Osteocyte (in vitro differentiated cells): ENCODE data around the gene RAP1GAP2. TPM values are rescaled to one million over a fixed set of nuclear protein-coding genes. Genes with fewer than 3 reads are reported as not detected.

ENCODE experiments used
- DNase-seq: peaks from one replicate; pipeline ENCODE4 v3.0.0; 2021; ENCODE audit warnings: mixed read lengths; ENCODE audit not compliant: unreplicated experiment; ENCODE audit errors: extremely low spot score
- H3K27ac Mint-ChIP-seq: one replicate; pipeline ENCODE4 v1.8.0; 2021; ENCODE audit warnings: mild to moderate bottlenecking, mixed read lengths; ENCODE audit not compliant: unreplicated experiment
- H3K27me3 Mint-ChIP-seq: one replicate; pipeline ENCODE4 v1.8.0; 2021; ENCODE audit warnings: mixed read lengths; ENCODE audit not compliant: unreplicated experiment
- H3K36me3 Mint-ChIP-seq: one replicate; pipeline ENCODE4 v1.8.0; 2021; ENCODE audit warnings: mixed read lengths; ENCODE audit not compliant: unreplicated experiment
- H3K4me1 Mint-ChIP-seq: one replicate; pipeline ENCODE4 v1.8.0; 2021; ENCODE audit warnings: mixed read lengths; ENCODE audit not compliant: unreplicated experiment
- H3K4me3 Mint-ChIP-seq: one replicate; pipeline ENCODE4 v1.8.0; 2021; ENCODE audit warnings: mild to moderate bottlenecking, moderate library complexity, mixed read lengths; ENCODE audit not compliant: unreplicated experiment
- H3K9me3 Mint-ChIP-seq: one replicate; pipeline ENCODE4 v1.8.0; 2021; ENCODE audit warnings: mixed read lengths; ENCODE audit not compliant: unreplicated experiment
- CTCF ChIP-seq: fragments of 200-600 bp; sonication (generic); IDR thresholded peaks from 2 replicates; pipeline ENCODE4 v1.5.0; 2021; ENCODE audit warnings: antibody characterized with exemption, mild to moderate bottlenecking, moderate library complexity
- total RNA-seq: library from RNA; stranded (reverse); gene quantifications from 2 replicates; pipeline ENCODE4 v1.2.1, GENCODE V29; 2021

The RAP1GAP2 gene
- total RNA-seq, 1 donor from 2014 or later: 6.3 TPM

DNA sequence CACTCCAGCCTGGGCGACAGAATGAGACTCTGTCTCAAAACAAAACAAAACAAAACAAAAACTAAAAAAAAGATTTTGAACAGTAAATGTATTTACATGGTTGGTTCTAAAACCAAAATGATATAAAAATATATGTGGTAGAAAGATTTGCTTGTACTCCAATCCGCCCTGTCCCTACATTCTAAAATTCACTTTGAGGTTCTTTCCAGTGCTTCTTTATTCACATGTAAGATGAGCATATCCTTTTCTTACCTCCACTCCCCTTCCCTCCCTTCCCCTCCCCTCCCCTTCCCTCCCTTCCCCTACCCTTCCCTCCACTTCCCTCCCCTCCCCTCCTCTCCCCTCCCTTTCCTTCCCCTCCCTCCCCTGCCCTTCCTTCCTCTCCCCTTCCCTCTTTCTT lies 34.4 kb downstream of the RAP1GAP2 start:
- H3K9me3 Mint-ChIP-seq: no peaks in the 10 kb centered on the region
- H3K27ac Mint-ChIP-seq: no peak overlapping the region
- H3K36me3 Mint-ChIP-seq: no peaks in the 10 kb centered on the region
- DNase-seq: no peak
- H3K4me3 Mint-ChIP-seq: no peak overlapping the region
- peaks cover 3% of the 10 kb centered on the region for H3K27me3 Mint-ChIP-seq
- no peaks in the 10 kb centered on the region for H3K4me1 Mint-ChIP-seq
- no peak for TF ChIP-seq CTCF

GRCh38 chr17:2835780-2836179 lies 39.5 kb downstream of the RAP1GAP2 start:
- no peaks in the 10 kb centered on the region for H3K9me3 Mint-ChIP-seq
- H3K4me1 Mint-ChIP-seq: no peaks in the 10 kb centered on the region
- H3K27me3 Mint-ChIP-seq: peaks cover 4% of the 10 kb centered on the region
- no peak for DNase-seq
- no peak for TF ChIP-seq CTCF
- H3K36me3 Mint-ChIP-seq: no peaks in the 10 kb centered on the region
- no peak overlapping the region for H3K4me3 Mint-ChIP-seq
- no peak overlapping the region for H3K27ac Mint-ChIP-seq

GRCh38 chr17:2837147-2837561 lies 40.9 kb downstream of the RAP1GAP2 start:
- H3K36me3 Mint-ChIP-seq: no peaks in the 10 kb centered on the region
- no peak for DNase-seq
- H3K9me3 Mint-ChIP-seq: no peaks in the 10 kb centered on the region
- TF ChIP-seq CTCF: no peak
- H3K4me3 Mint-ChIP-seq: no peak overlapping the region
- peaks cover 2% of the 10 kb centered on the region for H3K4me1 Mint-ChIP-seq
- H3K27ac Mint-ChIP-seq: no peak overlapping the region
- peaks cover 4% of the 10 kb centered on the region for H3K27me3 Mint-ChIP-seq

DNA sequence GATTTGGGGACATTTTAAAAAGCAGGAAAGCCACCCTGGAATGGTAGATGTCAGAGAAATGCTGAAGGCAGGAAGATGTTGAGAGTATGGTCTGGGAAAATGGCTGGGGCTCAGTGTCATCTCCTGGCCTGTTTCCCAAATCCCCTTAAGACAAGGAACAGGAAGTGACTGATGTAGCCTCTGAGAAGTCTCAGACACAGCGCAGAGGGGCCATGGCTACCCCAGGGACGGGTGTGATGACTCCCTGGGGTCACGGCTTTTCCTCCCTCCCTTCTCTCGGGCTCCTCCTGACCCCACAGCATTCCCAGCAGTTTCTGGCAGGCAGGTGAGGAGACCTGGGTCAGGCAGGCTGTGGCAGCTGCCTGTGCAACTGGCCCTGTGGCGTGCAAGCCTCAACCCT lies 45.4 kb downstream of the RAP1GAP2 start:
- H3K9me3 Mint-ChIP-seq: no peaks in the 10 kb centered on the region
- peaks cover 9% of the 10 kb centered on the region for H3K4me1 Mint-ChIP-seq
- no peak overlapping the region for H3K4me3 Mint-ChIP-seq
- DNase-seq: no peak
- TF ChIP-seq CTCF: no peak
- H3K27ac Mint-ChIP-seq: no peak overlapping the region
- no peaks in the 10 kb centered on the region for H3K27me3 Mint-ChIP-seq
- H3K36me3 Mint-ChIP-seq: no peaks in the 10 kb centered on the region

DNA sequence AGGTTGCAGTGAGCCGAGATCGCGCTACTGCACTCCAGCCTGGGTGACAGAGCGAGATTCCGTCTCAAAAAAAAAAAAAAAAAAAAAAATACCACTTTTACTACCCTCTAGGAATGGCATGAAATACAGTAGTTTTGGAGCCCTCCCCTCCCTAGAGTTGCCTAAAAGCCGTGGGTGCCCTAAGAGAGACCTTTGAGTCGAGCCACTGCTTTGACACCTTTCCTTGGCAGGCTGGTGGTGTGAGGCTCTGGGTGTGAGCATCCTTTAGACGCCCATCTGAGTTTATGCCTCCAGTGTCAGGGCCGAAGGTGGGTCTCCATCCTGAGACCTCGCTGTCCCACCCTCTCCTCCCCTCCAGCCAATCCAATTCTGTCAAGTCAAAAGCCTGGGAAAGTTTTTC lies 46.2 kb downstream of the RAP1GAP2 start:
- H3K36me3 Mint-ChIP-seq: no peaks in the 10 kb centered on the region
- H3K27me3 Mint-ChIP-seq: no peaks in the 10 kb centered on the region
- H3K4me1 Mint-ChIP-seq: peaks cover 10% of the 10 kb centered on the region
- DNase-seq: no peak
- H3K27ac Mint-ChIP-seq: no peak overlapping the region
- no peak overlapping the region for H3K4me3 Mint-ChIP-seq
- TF ChIP-seq CTCF: no peak
- no peaks in the 10 kb centered on the region for H3K9me3 Mint-ChIP-seq
